ENCODE results near the gene CTDSP2.
"Not testable (repeated sequence)": the region's sequence is repeated elsewhere in the genome, so short reads cannot be mapped to it uniquely, and the experiment has no call there.

Gene CTDSP2

DNA sequence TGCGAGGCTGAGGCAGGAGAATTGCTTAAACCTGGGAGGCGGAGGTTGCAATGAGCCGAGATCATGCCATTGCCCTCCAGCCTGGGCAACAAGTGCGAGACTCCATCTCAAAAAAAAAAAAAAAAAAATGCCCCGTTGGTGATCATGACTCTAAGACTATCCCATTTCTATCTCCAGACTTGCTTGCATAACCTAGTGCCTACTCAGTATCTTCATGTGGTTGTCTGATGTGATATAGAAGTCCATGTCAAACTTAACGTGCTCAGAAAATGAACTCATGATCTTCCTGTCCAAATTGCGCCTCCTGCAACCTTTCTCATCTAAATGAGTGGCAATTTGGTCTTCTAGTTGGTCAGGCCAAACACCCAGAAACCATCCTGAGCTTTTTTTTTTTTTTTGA, 68.6 kb downstream of the CTDSP2 start:
- Histone ChIP-seq H3K27me3 (ENCODE audit: control insufficient read depth in 1 of 2, insufficient read depth in 2 of 2, low read length in 2 of 2) (no peaks in the 10 kb centered on the region), H3K36me3 (ENCODE audit: control insufficient read depth in 2 of 2, insufficient read depth in 2 of 2, low read length in 2 of 2) (peaks cover 0 to 2% of the 10 kb centered on the region in 2 donors), H3K9ac (ENCODE audit: low read length in 2 of 2) (no peak overlapping the region), H3K4me1 (ENCODE audit: control insufficient read depth, insufficient read depth, low read length) (peaks cover 5% of the 10 kb centered on the region), H3K9me3 (ENCODE audit: control insufficient read depth in 2 of 2, low read length in 2 of 2) (no peaks in the 10 kb centered on the region), H3K4me3 (ENCODE audit: low read length in 2 of 2) (no peak overlapping the region), H3K27ac (ENCODE audit: low read length) (no peak overlapping the region)

DNA sequence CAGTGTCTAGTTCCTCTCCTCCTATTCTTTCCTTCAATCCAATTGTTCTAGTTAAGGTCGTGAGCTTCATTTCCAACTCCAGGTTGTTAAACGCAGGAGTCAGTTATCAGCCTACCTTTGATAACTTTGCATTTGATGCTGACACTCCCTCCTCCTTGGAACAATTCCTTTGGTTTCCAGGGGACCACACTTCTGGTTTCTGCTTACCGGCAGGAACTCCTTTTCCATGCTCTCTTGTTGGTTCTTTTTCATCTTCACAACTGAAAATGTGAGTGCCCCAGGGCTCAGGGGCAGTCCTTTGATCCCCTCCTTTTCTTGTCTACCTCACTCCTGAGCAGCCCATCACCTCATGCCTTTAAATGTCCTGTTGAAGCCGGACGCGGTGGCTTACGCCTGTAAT, 69.2 kb downstream of the CTDSP2 start:
- Histone ChIP-seq H3K27ac (ENCODE audit: low read length) (no peak overlapping the region), H3K4me3 (ENCODE audit: low read length in 2 of 2) (no peak overlapping the region), H3K9ac (ENCODE audit: low read length in 2 of 2) (no peak overlapping the region), H3K27me3 (ENCODE audit: control insufficient read depth in 1 of 2, insufficient read depth in 2 of 2, low read length in 2 of 2) (no peaks in the 10 kb centered on the region), H3K4me1 (ENCODE audit: control insufficient read depth, insufficient read depth, low read length) (peaks cover 7% of the 10 kb centered on the region), H3K9me3 (ENCODE audit: control insufficient read depth in 2 of 2, low read length in 2 of 2) (no peaks in the 10 kb centered on the region), H3K36me3 (ENCODE audit: control insufficient read depth in 2 of 2, insufficient read depth in 2 of 2, low read length in 2 of 2) (peaks cover 0 to 2% of the 10 kb centered on the region in 2 donors)

DNA sequence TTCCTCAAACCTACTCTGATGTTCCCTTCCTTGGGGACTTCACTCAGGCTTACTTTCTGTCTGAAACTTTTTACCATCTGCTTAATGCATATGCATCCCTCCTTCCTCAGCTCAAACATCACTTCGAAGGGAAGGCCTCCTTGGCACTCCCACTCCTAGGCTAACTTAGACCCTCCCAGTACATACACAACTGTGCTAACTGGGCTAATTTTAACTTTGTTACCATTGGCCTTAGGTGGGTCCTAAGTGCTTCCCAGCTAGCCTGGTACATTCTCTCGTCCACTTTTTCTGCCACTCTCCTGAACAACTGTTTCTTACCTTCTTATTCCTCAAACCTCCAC, 70.3 kb downstream of the CTDSP2 start:
- Histone ChIP-seq H3K27me3 (ENCODE audit: control insufficient read depth in 1 of 2, insufficient read depth in 2 of 2, low read length in 2 of 2) (no peaks in the 10 kb centered on the region), H3K4me3 (ENCODE audit: low read length in 2 of 2) (no peak overlapping the region), H3K9ac (ENCODE audit: low read length in 2 of 2) (no peak overlapping the region), H3K36me3 (ENCODE audit: control insufficient read depth in 2 of 2, insufficient read depth in 2 of 2, low read length in 2 of 2) (peaks cover 0 to 2% of the 10 kb centered on the region in 2 donors), H3K4me1 (ENCODE audit: control insufficient read depth, insufficient read depth, low read length) (peaks cover 18% of the 10 kb centered on the region), H3K9me3 (ENCODE audit: control insufficient read depth in 2 of 2, low read length in 2 of 2) (no peaks in the 10 kb centered on the region), H3K27ac (ENCODE audit: low read length) (no peak overlapping the region)

DNA sequence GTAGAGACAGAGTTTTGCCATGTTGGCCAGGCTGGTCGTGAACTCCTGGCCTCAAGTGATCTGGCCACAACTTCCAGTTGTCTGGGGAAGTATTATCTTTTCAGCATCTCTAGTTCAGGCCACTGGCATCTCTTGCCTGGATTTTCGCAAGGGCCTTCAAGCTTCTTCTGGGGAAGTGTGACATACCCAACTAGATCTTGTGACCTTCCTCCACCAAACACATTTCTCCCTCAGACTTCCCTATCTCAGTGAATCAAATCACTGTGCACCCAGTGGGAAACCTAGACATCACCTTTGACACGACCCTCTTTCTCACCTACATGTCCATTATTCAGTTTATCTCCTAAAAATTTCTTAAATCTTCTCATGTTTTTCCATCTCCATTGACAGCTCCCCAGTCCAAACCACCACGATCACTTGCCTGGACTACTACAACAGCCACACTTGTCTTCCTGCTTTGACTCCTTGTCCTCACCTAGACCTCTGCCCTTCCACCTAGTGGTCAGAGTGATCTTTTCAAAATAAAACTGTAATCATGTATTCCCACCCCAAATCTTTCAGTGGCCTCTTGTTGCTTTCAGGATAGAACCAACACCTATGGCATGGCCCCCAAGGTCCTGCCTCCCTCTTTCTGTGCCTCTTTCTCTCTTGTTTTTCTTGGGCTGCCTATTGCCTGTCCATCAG, 70.8 kb downstream of the CTDSP2 start:
- Histone ChIP-seq H3K4me1 (ENCODE audit: control insufficient read depth, insufficient read depth, low read length) (peaks cover 21% of the 10 kb centered on the region), H3K9ac (ENCODE audit: low read length in 2 of 2) (no peak overlapping the region), H3K27me3 (ENCODE audit: control insufficient read depth in 1 of 2, insufficient read depth in 2 of 2, low read length in 2 of 2) (no peaks in the 10 kb centered on the region), H3K36me3 (ENCODE audit: control insufficient read depth in 2 of 2, insufficient read depth in 2 of 2, low read length in 2 of 2) (peaks cover 0 to 2% of the 10 kb centered on the region in 2 donors), H3K4me3 (ENCODE audit: low read length in 2 of 2) (no peak overlapping the region), H3K9me3 (ENCODE audit: control insufficient read depth in 2 of 2, low read length in 2 of 2) (no peaks in the 10 kb centered on the region), H3K27ac (ENCODE audit: low read length) (no peak overlapping the region)

DNA sequence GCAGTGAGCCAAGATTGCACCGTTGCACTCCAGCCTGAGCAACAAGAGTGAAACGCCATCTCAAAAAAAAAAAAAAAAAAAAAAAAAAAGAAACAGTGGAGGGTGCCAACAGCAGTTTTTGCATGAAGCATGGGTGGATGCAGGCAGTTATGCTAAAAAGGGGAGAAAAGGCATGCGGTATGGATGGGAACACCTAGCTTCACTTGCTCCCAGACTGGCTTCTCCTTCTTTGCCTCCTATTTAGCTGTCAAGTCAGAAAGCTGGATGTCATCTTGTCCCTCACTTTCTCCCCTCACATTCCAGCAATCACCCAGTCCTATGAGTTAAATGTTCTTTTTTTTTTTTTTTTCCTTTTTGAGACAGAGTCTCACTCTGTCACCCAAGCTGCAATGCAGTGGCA, 71.5 kb downstream of the CTDSP2 start:
- Histone ChIP-seq H3K4me1 (ENCODE audit: control insufficient read depth, insufficient read depth, low read length) (peaks cover 22% of the 10 kb centered on the region), H3K9ac (ENCODE audit: low read length in 2 of 2) (no peak overlapping the region), H3K9me3 (ENCODE audit: control insufficient read depth in 2 of 2, low read length in 2 of 2) (no peaks in the 10 kb centered on the region), H3K27ac (ENCODE audit: low read length) (no peak overlapping the region), H3K36me3 (ENCODE audit: control insufficient read depth in 2 of 2, insufficient read depth in 2 of 2, low read length in 2 of 2) (peaks cover 0 to 2% of the 10 kb centered on the region in 2 donors), H3K4me3 (ENCODE audit: low read length in 2 of 2) (no peak overlapping the region), H3K27me3 (ENCODE audit: control insufficient read depth in 1 of 2, insufficient read depth in 2 of 2, low read length in 2 of 2) (no peaks in the 10 kb centered on the region)

DNA sequence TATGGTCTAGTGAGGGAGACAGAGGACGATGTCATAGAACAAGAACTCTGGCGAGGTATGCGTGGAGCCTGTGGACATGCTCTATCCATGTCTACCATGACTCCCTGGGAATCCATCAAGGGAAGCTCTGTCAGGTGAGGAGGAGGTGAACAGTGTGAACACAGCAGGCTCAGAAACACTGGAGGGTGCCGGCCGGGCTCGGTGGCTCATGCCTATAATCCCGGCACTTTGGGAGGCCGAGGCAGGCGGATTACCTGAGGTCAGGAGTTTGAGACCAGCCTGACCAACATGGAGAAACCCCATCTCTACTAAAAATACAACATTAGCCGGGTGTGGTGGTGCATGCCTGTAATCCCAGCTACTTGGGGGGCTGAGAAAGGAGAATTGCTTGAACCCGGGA, 71.9 kb downstream of the CTDSP2 start:
- not testable (repeated sequence) for H3K27ac ChIP-seq (ENCODE audit: low read length); H3K36me3 ChIP-seq (ENCODE audit: control insufficient read depth in 2 of 2, insufficient read depth in 2 of 2, low read length in 2 of 2); H3K9me3 ChIP-seq (ENCODE audit: control insufficient read depth in 2 of 2, low read length in 2 of 2); H3K4me3 ChIP-seq (ENCODE audit: low read length in 2 of 2); H3K9ac ChIP-seq (ENCODE audit: low read length in 2 of 2); H3K27me3 ChIP-seq (ENCODE audit: control insufficient read depth in 1 of 2, insufficient read depth in 2 of 2, low read length in 2 of 2)
- H3K4me1 ChIP-seq (ENCODE audit: control insufficient read depth, insufficient read depth, low read length): peaks cover 22% of the 10 kb centered on the region

DNA sequence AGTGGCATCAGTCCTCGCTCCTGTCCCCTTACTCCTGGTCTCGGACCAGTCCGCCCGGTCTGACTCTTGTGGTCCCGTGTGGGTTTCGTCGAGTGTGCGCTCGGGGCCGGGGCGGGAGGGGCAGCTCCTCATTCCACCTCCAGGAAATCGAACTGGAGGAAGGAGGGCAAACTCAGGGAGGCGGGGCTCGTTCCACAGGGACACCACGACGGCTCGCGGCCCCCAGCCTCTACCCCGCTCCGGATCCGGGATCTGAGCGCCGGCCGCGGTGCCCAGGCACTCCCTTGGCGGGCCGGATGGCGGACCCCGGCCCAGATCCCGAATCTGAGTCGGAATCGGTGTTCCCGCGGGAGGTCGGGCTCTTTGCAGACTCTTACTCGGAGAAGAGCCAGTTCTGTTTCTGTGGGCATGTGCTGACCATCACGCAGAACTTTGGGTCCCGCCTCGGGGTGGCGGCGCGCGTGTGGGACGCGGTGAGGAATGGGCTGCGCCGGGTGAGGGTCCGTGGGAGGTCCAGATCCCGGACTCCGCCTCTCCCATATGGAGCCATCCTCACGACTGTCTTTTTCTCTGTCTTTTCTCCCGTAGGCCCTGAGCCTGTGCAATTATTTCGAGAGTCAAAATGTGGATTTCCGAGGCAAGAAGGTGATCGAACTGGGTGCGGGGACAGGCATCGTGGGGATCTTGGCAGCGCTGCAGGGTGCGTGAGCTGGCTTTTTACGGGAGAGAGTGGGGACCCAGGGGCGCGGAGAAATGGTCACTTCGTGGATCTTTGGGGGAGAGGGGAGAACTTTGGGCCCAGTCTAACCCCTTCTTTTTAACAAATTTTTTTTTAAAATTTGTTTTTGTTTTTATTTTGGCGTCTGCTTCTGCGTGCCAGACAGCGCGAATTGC, 73.9 kb downstream of the CTDSP2 start, which contains the start of gene EEF1AKMT3:
EEF1AKMT3 (plus strand) TSS at position 186 of the 894 bp plus-strand sequence; CDS start at position 297, 111 bp downstream.
- Histone ChIP-seq H3K9me3 (ENCODE audit: control insufficient read depth in 2 of 2, low read length in 2 of 2) (no peaks in the 10 kb centered on the region), H3K27ac (ENCODE audit: low read length) (peak within 1 kb of the TSS; percentile 83), H3K9ac (ENCODE audit: low read length in 2 of 2) (peak within 1 kb of the TSS; percentile 90), H3K4me3 (ENCODE audit: low read length in 2 of 2) (peak within 1 kb of the TSS; percentile 96 to 97), H3K27me3 (ENCODE audit: control insufficient read depth in 1 of 2, insufficient read depth in 2 of 2, low read length in 2 of 2) (no peaks in the 10 kb centered on the region), H3K36me3 (ENCODE audit: control insufficient read depth in 2 of 2, insufficient read depth in 2 of 2, low read length in 2 of 2) (peaks cover 0 to 8% of the 10 kb centered on the region in 2 donors), H3K4me1 (ENCODE audit: control insufficient read depth, insufficient read depth, low read length) (peaks cover 22% of the 10 kb centered on the region)

DNA sequence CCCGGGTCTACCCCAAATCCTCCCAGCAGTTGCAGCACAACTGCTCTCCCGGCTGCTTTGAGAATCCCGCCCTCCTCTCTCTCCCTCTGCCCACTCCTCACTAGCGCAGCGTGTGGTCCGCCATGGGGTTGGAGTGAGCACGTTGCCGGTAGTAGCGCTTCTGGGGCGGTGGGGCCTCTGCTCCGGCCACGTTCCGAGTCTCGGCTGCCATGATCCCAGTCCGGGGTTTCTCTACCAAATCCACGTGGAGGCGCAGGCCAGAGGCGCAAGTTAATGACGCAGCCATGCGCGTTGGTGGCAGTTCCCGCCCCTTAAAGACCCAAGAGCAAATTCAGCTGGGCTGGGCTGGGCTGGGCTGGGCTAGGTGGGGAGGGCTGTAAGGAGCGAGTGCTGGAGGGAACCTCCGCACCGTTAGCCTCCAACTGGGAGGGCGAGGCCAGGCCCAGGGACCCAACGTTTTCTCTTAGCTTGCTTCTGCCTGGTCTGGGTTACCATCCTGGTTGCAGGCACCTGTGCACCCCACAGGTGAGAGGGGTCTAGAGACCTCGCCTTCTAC, 74.6 kb downstream of the CTDSP2 start, which contains the start of gene METTL1:
METTL1 (minus strand) TSS at position 233 of the 556 bp plus-strand sequence; CDS start at position 211, 22 bp downstream.
- peaks cover 25% of the 10 kb centered on the region for H3K4me1 ChIP-seq (ENCODE audit: control insufficient read depth, insufficient read depth, low read length)
- H3K27ac ChIP-seq (ENCODE audit: low read length): peak within 1 kb of the TSS; percentile 83
- H3K9me3 ChIP-seq (ENCODE audit: control insufficient read depth in 2 of 2, low read length in 2 of 2): no peaks in the 10 kb centered on the region
- peaks cover 0 to 8% of the 10 kb centered on the region in 2 donors for H3K36me3 ChIP-seq (ENCODE audit: control insufficient read depth in 2 of 2, insufficient read depth in 2 of 2, low read length in 2 of 2)
- H3K27me3 ChIP-seq (ENCODE audit: control insufficient read depth in 1 of 2, insufficient read depth in 2 of 2, low read length in 2 of 2): peaks cover 0 to 3% of the 10 kb centered on the region in 2 donors
- H3K4me3 ChIP-seq (ENCODE audit: low read length in 2 of 2): peak within 1 kb of the TSS; percentile 96 to 97
- peak within 1 kb of the TSS; percentile 90 for H3K9ac ChIP-seq (ENCODE audit: low read length in 2 of 2)

DNA sequence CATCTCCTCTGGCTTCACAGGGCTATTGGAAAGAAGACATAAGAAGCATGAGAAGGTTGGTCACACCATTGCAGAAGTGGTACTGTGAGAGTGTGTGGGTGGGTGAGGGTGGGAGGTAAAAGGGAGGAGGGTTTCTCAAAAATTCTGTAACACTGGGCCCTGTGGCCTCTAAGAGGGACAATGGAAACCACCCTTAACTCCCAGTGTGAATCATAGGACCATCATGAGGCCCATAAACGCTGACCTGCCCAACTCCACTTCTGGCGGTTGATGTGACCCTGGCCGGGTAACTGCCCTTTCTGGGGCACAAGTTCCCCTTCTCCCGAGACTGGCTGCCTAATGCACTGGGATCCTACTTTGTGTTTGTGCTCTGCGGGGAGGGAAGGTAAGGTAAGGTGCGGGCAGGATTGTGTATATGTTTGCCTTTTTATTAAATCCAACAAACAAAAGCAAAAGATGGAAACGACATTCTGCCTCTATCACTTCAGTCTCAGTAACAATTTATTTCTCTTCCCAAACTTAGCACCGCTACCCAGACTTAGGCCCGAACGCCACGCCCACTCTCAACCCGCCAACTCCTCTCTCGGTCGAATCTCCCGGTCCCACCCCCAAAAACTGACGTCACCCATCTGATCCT, 75.2 kb downstream of the CTDSP2 start:
- Histone ChIP-seq H3K4me3 (ENCODE audit: low read length in 2 of 2) (peak overlapping the region; percentile 96 to 97), H3K9me3 (ENCODE audit: control insufficient read depth in 2 of 2, low read length in 2 of 2) (no peaks in the 10 kb centered on the region), H3K27me3 (ENCODE audit: control insufficient read depth in 1 of 2, insufficient read depth in 2 of 2, low read length in 2 of 2) (peaks cover under 1 to 3% of the 10 kb centered on the region in 2 donors)

DNA sequence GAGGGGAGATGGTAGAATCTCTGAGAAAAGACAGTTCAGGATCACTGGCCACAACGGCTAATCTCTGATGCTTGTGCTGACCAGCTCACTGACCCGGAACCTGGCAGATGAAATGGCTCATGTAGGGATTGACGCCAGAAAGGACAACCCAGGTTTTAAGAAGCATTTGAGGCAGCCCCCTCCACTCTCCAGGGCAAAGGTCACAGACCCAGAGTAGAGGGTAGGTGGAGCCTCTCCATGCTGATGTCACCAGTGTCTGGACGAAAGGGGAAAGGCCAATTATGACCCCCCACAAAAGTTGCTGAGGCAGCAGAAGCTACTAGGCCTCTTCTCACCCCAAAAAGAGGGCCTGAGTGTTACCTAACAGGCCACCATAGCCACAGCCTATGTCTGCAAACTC, 75.8 kb downstream of the CTDSP2 start:
- peaks cover 0 to 8% of the 10 kb centered on the region in 2 donors for H3K36me3 ChIP-seq (ENCODE audit: control insufficient read depth in 2 of 2, insufficient read depth in 2 of 2, low read length in 2 of 2)
- H3K27me3 ChIP-seq (ENCODE audit: control insufficient read depth in 1 of 2, insufficient read depth in 2 of 2, low read length in 2 of 2): peaks cover 6% of the 10 kb centered on the region in 2 donors
- H3K27ac ChIP-seq (ENCODE audit: low read length): no peak overlapping the region
- H3K9ac ChIP-seq (ENCODE audit: low read length in 2 of 2): peak overlapping the region in 1 of 2 donors; percentile 7
- H3K4me1 ChIP-seq (ENCODE audit: control insufficient read depth, insufficient read depth, low read length): peaks cover 37% of the 10 kb centered on the region
- no peaks in the 10 kb centered on the region for H3K9me3 ChIP-seq (ENCODE audit: control insufficient read depth in 2 of 2, low read length in 2 of 2)
- H3K4me3 ChIP-seq (ENCODE audit: low read length in 2 of 2): peak overlapping the region in 1 of 2 donors; percentile 97

More for the DNA sequence above, 75.2 kb downstream of the CTDSP2 start:
- Histone ChIP-seq H3K9ac (ENCODE audit: low read length in 2 of 2) (peak overlapping the region; percentile 90), H3K36me3 (ENCODE audit: control insufficient read depth in 2 of 2, insufficient read depth in 2 of 2, low read length in 2 of 2) (peaks cover 0 to 8% of the 10 kb centered on the region in 2 donors), H3K27ac (ENCODE audit: low read length) (peak overlapping the region; percentile 83), H3K4me1 (ENCODE audit: control insufficient read depth, insufficient read depth, low read length) (peaks cover 31% of the 10 kb centered on the region)
